NT2/D1 (cell line): Measurements from ENCODE around the gene ANXA11.

Source experiments
- DNase-seq: peaks from one replicate; pipeline ENCODE4 v3.0.0-alpha.2; 2011; ENCODE audit warnings: low read depth, low spot score
- H3K27me3 ChIP-seq: 2 replicates; pipeline ENCODE4 v1.6.0; 2011; ENCODE audit warnings: mild to moderate bottlenecking; ENCODE audit not compliant: insufficient read length, insufficient read depth
- H3K36me3 ChIP-seq: 2 replicates; pipeline ENCODE4 v1.6.1; 2011; ENCODE audit warnings: mild to moderate bottlenecking, low read length, mixed read lengths; ENCODE audit not compliant: insufficient read depth, insufficient read length
- H3K4me1 ChIP-seq: 2 replicates; pipeline ENCODE4 v1.5.1; 2011; ENCODE audit not compliant: insufficient read depth, insufficient read length
- H3K4me3 ChIP-seq: 2 replicates; pipeline ENCODE4 v1.5.1; 2011; ENCODE audit warnings: low read depth; ENCODE audit not compliant: insufficient read length
- H3K9ac ChIP-seq: 2 replicates; pipeline ENCODE4 v1.6.0; 2011; ENCODE audit warnings: low read depth; ENCODE audit not compliant: insufficient read length
- H3K9me3 ChIP-seq: 2 replicates; pipeline ENCODE4 v1.5.1; 2011; ENCODE audit warnings: mild to moderate bottlenecking, low read length; ENCODE audit not compliant: insufficient read depth
- SUZ12 ChIP-seq: IDR thresholded peaks from 2 replicates; pipeline ENCODE4 v1.6.1; 2011; ENCODE audit not compliant: insufficient read length, insufficient read depth; ENCODE audit errors: extremely low read depth
- YY1 ChIP-seq: IDR thresholded peaks from 2 replicates; pipeline ENCODE4 v1.6.1; 2011; ENCODE audit not compliant: insufficient read length, insufficient read depth
- ZNF274 ChIP-seq: IDR thresholded peaks from 2 replicates; pipeline ENCODE4 v1.6.1; 2011; ENCODE audit warnings: mild to moderate bottlenecking, low read depth, low read length

The ANXA11 gene

GRCh38 chr10:80187060-80187459 lies 18.3 kb downstream of the ANXA11 start:
- no peak overlapping the region for H3K4me3 ChIP-seq
- no peak overlapping the region for H3K9ac ChIP-seq

GRCh38 chr10:80186364-80187012 lies 18.8 kb downstream of the ANXA11 start:
- Histone ChIP-seq H3K9me3 (no peaks in the 10 kb centered on the region), H3K9ac (no peak overlapping the region), H3K4me1 (no peaks in the 10 kb centered on the region), H3K36me3 (peaks cover 4% of the 10 kb centered on the region), H3K27me3 (no peaks in the 10 kb centered on the region), H3K4me3 (no peak overlapping the region)
- DNase-seq, result no peak
- TF ChIP-seq YY1 (no peak), ZNF274 (no peak), SUZ12 (no peak)

More at GRCh38 chr10:80187060-80187459, 18.3 kb downstream of the ANXA11 start:
- no peaks in the 10 kb centered on the region for H3K9me3 ChIP-seq
- no peak for DNase-seq
- TF ChIP-seq YY1 (no peak), SUZ12 (no peak), ZNF274 (no peak)
- no peaks in the 10 kb centered on the region for H3K27me3 ChIP-seq
- H3K4me1 ChIP-seq, result no peaks in the 10 kb centered on the region
- peaks cover 4% of the 10 kb centered on the region for H3K36me3 ChIP-seq

GRCh38 chr10:80185578-80186299 lies 19.6 kb downstream of the ANXA11 start:
- Histone ChIP-seq H3K9ac (no peak overlapping the region), H3K4me3 (no peak overlapping the region), H3K36me3 (peaks cover 5% of the 10 kb centered on the region), H3K4me1 (no peaks in the 10 kb centered on the region), H3K9me3 (no peaks in the 10 kb centered on the region), H3K27me3 (no peaks in the 10 kb centered on the region)
- DNase-seq, result no peak
- TF ChIP-seq YY1, result no peak

- TF ChIP-seq YY1 (no peak), ZNF274 (no peak)
- peaks cover 2% of the 10 kb centered on the region for H3K4me1 ChIP-seq
- H3K9ac ChIP-seq, result no peak overlapping the region
- no peak for DNase-seq
- H3K9me3 ChIP-seq, result no peaks in the 10 kb centered on the region
- no peak overlapping the region for H3K4me3 ChIP-seq
- H3K27me3 ChIP-seq, result no peaks in the 10 kb centered on the region
- peaks cover 9% of the 10 kb centered on the region for H3K36me3 ChIP-seq
Observed at GRCh38 chr10:80184291-80184690, 21.0 kb downstream of the ANXA11 start.

- no peaks in the 10 kb centered on the region for H3K9me3 ChIP-seq
- DNase-seq, result no peak
- H3K36me3 ChIP-seq, result peaks cover 9% of the 10 kb centered on the region
- no peak overlapping the region for H3K9ac ChIP-seq
- H3K4me3 ChIP-seq, result no peak overlapping the region
- peaks cover 2% of the 10 kb centered on the region for H3K4me1 ChIP-seq
- TF ChIP-seq SUZ12 (no peak), ZNF274 (no peak)
- no peaks in the 10 kb centered on the region for H3K27me3 ChIP-seq
Observed at GRCh38 chr10:80183436-80183835, 21.9 kb downstream of the ANXA11 start.

- no peak for TF ChIP-seq ZNF274
- TF ChIP-seq YY1, result no peak
- TF ChIP-seq SUZ12, result no peak
- H3K27me3 ChIP-seq, result no peaks in the 10 kb centered on the region
- no peaks in the 10 kb centered on the region for H3K9me3 ChIP-seq
- no peak overlapping the region for H3K4me3 ChIP-seq
- peaks cover 2% of the 10 kb centered on the region for H3K4me1 ChIP-seq
- DNase-seq, result no peak
- peaks cover 9% of the 10 kb centered on the region for H3K36me3 ChIP-seq
- no peak overlapping the region for H3K9ac ChIP-seq
Observed at GRCh38 chr10:80182986-80183385, 22.4 kb downstream of the ANXA11 start.

- H3K4me3 ChIP-seq, result no peak overlapping the region
- DNase-seq, result no peak
- no peak overlapping the region for H3K9ac ChIP-seq
- H3K27me3 ChIP-seq, result no peaks in the 10 kb centered on the region
- peaks cover 8% of the 10 kb centered on the region for H3K36me3 ChIP-seq
- H3K4me1 ChIP-seq, result peaks cover 5% of the 10 kb centered on the region
- TF ChIP-seq YY1, result no peak
- TF ChIP-seq ZNF274, result no peak
- no peak for TF ChIP-seq SUZ12
- no peaks in the 10 kb centered on the region for H3K9me3 ChIP-seq
Observed at GRCh38 chr10:80177781-80178636, 27.3 kb downstream of the ANXA11 start.
